Neural cell (in vitro differentiated cells): ENCODE results near the gene ST8SIA4. TPM values are rescaled to one million over a fixed set of nuclear protein-coding genes. Genes with fewer than 3 reads are reported as not detected.

ENCODE experiments used
- H2AFZ ChIP-seq: fragments of 200-600, 300-800 bp; sonication (generic), shearing (Covaris generic); 2 replicates; pipeline ENCODE4 v1.6.0; 2014; ENCODE audit warnings: low read depth, mild to moderate bottlenecking, antibody characterized with exemption, low read length, moderate library complexity
- H3F3A ChIP-seq: fragments of 200-600 bp; shearing (Covaris generic); 2 replicates; pipeline ENCODE4 v1.6.1; 2016; ENCODE audit warnings: mild to moderate bottlenecking, moderate library complexity, mixed read lengths, antibody characterized with exemption, low read length; ENCODE audit not compliant: insufficient read depth, poor library complexity, severe bottlenecking
- H3K27ac ChIP-seq: fragments of 200-600, 300-800 bp; sonication (generic), shearing (Covaris generic); 2 replicates; pipeline ENCODE4 v1.5.1; 2014; ENCODE audit warnings: mild to moderate bottlenecking, low read length, moderate library complexity
- H3K27me3 ChIP-seq: fragments of 300-800, 200-600 bp; sonication (generic), shearing (Covaris generic); 2 replicates; pipeline ENCODE4 v1.6.0; 2014; ENCODE audit warnings: mild to moderate bottlenecking, low read depth, low read length, moderate library complexity; ENCODE audit not compliant: insufficient read depth
- H3K36me3 ChIP-seq: fragments of 300-800, 200-600 bp; sonication (generic), shearing (Covaris generic); 2 replicates; pipeline ENCODE4 v1.5.1; 2014; ENCODE audit warnings: mild to moderate bottlenecking, antibody characterized with exemption, low read length, moderate library complexity; ENCODE audit not compliant: insufficient read depth
- H3K4me2 ChIP-seq: fragments of 300-800, 200-600 bp; sonication (generic), shearing (Covaris generic); 2 replicates; pipeline ENCODE4 v1.6.0; 2014; ENCODE audit warnings: mild to moderate bottlenecking, low read length
- H3K4me3 ChIP-seq: fragments of 300-800, 200-600 bp; sonication (generic), shearing (Covaris generic); 2 replicates; pipeline ENCODE4 v1.5.1; 2014; ENCODE audit warnings: mild to moderate bottlenecking, low read length, moderate library complexity
- H3K79me2 ChIP-seq: fragments of 200-600 bp; shearing (Covaris generic); replicated peaks from 2 replicates; pipeline ENCODE4 v1.6.0; 2014; ENCODE audit warnings: mild to moderate bottlenecking, low read length, moderate library complexity; ENCODE audit not compliant: insufficient read depth
- H3K9ac ChIP-seq: fragments of 300-800, 200-600 bp; sonication (generic), shearing (Covaris generic); 2 replicates; pipeline ENCODE4 v1.6.1; 2016; ENCODE audit warnings: mild to moderate bottlenecking, low read length, mixed read lengths
- H3K9me2 ChIP-seq: fragments of 200-600 bp; shearing (Covaris generic); 2 replicates; pipeline ENCODE4 v1.6.1; 2016; ENCODE audit warnings: mild to moderate bottlenecking, low read length, mixed read lengths; ENCODE audit not compliant: insufficient read depth
- H3K9me3 ChIP-seq: fragments of 200-600, 300-800 bp; sonication (generic), shearing (Covaris generic); 2 replicates; pipeline ENCODE4 v1.6.1; 2016; ENCODE audit warnings: mild to moderate bottlenecking, mixed run types, low read length, moderate library complexity, mixed read lengths
- H4K20me1 ChIP-seq: fragments of 200-600 bp; shearing (Covaris generic); 2 replicates; pipeline ENCODE4 v1.6.1; 2016; ENCODE audit warnings: mild to moderate bottlenecking, mixed run types; ENCODE audit not compliant: insufficient read depth
- EP300 ChIP-seq: fragments of 450-650 bp; conservative IDR thresholded peaks from 2 replicates; pipeline ENCODE4 v1.6.1; 2014; ENCODE audit warnings: antibody characterized with exemption, mild to moderate bottlenecking, moderate library complexity; ENCODE audit not compliant: poor library complexity, severe bottlenecking
- EZH2 ChIP-seq: fragments of 200-600, 300-800 bp; shearing (Covaris generic), sonication (generic); IDR thresholded peaks from 2 replicates; pipeline ENCODE4 v1.6.1; 2014; ENCODE audit warnings: antibody characterized with exemption, low read length, borderline replicate concordance, mild to moderate bottlenecking; ENCODE audit not compliant: insufficient read depth, poor library complexity, severe bottlenecking
- MXI1 ChIP-seq: fragments of 450-650 bp; conservative IDR thresholded peaks from 2 replicates; pipeline ENCODE4 v1.6.1; 2014; ENCODE audit warnings: antibody characterized with exemption, mild to moderate bottlenecking; ENCODE audit not compliant: poor library complexity, severe bottlenecking
- POLR2AphosphoS5 ChIP-seq: IDR thresholded peaks from 2 replicates; pipeline ENCODE4 v1.6.1; 2012
- RAD21 ChIP-seq: fragments of 450-650 bp; conservative IDR thresholded peaks from 2 replicates; pipeline ENCODE4 v1.6.1; 2014; ENCODE audit warnings: antibody characterized with exemption, mild to moderate bottlenecking, moderate library complexity
- polyA plus RNA-seq: library from polyadenylated mRNA; depleted of rRNA; stranded (reverse); fragments of >200 nt; gene quantifications from 2 replicates; pipeline ENCODE4 v1.2.3, GENCODE V29; 2014
- TF ChIP-seq, protein P1 (sequence below): IDR thresholded peaks from 2 replicates; pipeline ENCODE4 v1.6.1; 2012; ENCODE audit warnings: borderline replicate concordance
- TF ChIP-seq, protein P2 (sequence below): fragments of 450-650 bp; IDR thresholded peaks from 2 replicates; pipeline ENCODE4 v1.5.1; 2014; ENCODE audit warnings: antibody characterized with exemption, mild to moderate bottlenecking, moderate library complexity; ENCODE audit not compliant: poor library complexity, severe bottlenecking

The ST8SIA4 gene
- polyA plus RNA-seq, 1 donor from 2014 or later: 15.6 TPM

DNA sequence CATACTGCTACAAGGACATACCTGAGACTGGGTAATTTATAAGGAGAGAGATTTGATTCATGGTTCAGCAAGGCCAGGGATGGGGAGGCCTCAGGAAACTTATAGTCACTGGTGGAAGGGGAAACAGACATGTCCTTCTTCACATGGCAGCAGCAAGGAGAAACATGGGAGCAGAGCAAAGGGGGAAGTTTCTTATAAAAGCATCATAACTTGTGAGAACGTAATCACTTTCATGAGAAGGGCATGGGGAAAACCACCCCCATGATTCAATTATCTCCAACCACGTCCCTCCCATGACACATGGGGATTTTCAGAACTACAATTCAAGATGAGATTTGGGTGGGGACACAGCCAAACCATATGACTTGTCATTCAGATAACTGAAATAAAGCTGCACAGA, 100.9 kb downstream of the ST8SIA4 start:
- TF ChIP-seq MXI1 (no peak), POLR2AphosphoS5 (no peak), EZH2 (no peak), RAD21 (no peak)
- TF ChIP-seq, protein P1, sequence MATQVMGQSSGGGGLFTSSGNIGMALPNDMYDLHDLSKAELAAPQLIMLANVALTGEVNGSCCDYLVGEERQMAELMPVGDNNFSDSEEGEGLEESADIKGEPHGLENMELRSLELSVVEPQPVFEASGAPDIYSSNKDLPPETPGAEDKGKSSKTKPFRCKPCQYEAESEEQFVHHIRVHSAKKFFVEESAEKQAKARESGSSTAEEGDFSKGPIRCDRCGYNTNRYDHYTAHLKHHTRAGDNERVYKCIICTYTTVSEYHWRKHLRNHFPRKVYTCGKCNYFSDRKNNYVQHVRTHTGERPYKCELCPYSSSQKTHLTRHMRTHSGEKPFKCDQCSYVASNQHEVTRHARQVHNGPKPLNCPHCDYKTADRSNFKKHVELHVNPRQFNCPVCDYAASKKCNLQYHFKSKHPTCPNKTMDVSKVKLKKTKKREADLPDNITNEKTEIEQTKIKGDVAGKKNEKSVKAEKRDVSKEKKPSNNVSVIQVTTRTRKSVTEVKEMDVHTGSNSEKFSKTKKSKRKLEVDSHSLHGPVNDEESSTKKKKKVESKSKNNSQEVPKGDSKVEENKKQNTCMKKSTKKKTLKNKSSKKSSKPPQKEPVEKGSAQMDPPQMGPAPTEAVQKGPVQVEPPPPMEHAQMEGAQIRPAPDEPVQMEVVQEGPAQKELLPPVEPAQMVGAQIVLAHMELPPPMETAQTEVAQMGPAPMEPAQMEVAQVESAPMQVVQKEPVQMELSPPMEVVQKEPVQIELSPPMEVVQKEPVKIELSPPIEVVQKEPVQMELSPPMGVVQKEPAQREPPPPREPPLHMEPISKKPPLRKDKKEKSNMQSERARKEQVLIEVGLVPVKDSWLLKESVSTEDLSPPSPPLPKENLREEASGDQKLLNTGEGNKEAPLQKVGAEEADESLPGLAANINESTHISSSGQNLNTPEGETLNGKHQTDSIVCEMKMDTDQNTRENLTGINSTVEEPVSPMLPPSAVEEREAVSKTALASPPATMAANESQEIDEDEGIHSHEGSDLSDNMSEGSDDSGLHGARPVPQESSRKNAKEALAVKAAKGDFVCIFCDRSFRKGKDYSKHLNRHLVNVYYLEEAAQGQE: no peak
- no peaks in the 10 kb centered on the region for H3F3A ChIP-seq
- H3K27me3 ChIP-seq: no peaks in the 10 kb centered on the region
- H3K36me3 ChIP-seq: no peaks in the 10 kb centered on the region
- no peaks in the 10 kb centered on the region for H3K9me3 ChIP-seq
- no peaks in the 10 kb centered on the region for H4K20me1 ChIP-seq
- no peak overlapping the region for H2AFZ ChIP-seq
- H3K79me2 ChIP-seq: no peaks in the 10 kb centered on the region
- H3K27ac ChIP-seq: no peak overlapping the region
- H3K9ac ChIP-seq: no peak overlapping the region
- H3K4me2 ChIP-seq: no peak overlapping the region
- no peaks in the 10 kb centered on the region for H3K9me2 ChIP-seq
- no peak overlapping the region for H3K4me3 ChIP-seq

DNA sequence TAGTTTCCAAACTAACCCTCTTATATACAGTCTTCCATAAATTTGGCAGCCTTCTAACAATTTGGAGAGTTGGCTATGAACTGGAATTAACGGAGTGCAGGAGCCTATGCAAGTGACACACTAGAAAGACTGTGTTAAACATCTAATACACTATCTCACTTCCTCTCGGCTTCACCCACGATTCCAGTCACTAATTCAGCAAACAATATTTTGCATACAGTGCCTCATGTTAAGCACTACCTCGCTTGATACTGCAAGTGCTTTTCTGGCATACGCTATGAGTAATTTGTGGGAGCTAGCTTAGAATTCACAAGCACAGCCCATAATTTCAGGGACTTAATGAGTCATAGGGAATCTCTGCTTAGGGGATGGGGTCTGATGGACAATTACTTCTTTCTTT, 102.5 kb downstream of the ST8SIA4 start:
- TF ChIP-seq RAD21: no peak
- no peak for TF ChIP-seq EZH2
- TF ChIP-seq POLR2AphosphoS5: no peak
- TF ChIP-seq MXI1: no peak
- TF ChIP-seq, protein P1: no peak
- TF ChIP-seq EP300: no peak
- TF ChIP-seq, protein P2, sequence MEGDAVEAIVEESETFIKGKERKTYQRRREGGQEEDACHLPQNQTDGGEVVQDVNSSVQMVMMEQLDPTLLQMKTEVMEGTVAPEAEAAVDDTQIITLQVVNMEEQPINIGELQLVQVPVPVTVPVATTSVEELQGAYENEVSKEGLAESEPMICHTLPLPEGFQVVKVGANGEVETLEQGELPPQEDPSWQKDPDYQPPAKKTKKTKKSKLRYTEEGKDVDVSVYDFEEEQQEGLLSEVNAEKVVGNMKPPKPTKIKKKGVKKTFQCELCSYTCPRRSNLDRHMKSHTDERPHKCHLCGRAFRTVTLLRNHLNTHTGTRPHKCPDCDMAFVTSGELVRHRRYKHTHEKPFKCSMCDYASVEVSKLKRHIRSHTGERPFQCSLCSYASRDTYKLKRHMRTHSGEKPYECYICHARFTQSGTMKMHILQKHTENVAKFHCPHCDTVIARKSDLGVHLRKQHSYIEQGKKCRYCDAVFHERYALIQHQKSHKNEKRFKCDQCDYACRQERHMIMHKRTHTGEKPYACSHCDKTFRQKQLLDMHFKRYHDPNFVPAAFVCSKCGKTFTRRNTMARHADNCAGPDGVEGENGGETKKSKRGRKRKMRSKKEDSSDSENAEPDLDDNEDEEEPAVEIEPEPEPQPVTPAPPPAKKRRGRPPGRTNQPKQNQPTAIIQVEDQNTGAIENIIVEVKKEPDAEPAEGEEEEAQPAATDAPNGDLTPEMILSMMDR: no peak

More for the DNA sequence above, 102.5 kb downstream of the ST8SIA4 start:
- no peaks in the 10 kb centered on the region for H3K79me2 ChIP-seq
- H2AFZ ChIP-seq: no peak overlapping the region
- H3K4me3 ChIP-seq: no peak overlapping the region
- no peaks in the 10 kb centered on the region for H3K36me3 ChIP-seq
- no peaks in the 10 kb centered on the region for H3K9me3 ChIP-seq
- no peaks in the 10 kb centered on the region for H3K27me3 ChIP-seq
- no peak overlapping the region for H3K4me2 ChIP-seq
- H4K20me1 ChIP-seq: no peaks in the 10 kb centered on the region
- no peak overlapping the region for H3K27ac ChIP-seq
- no peaks in the 10 kb centered on the region for H3K9me2 ChIP-seq
- H3K9ac ChIP-seq: no peak overlapping the region
- H3F3A ChIP-seq: no peaks in the 10 kb centered on the region
